ENCODE results near the gene MMP28. TPM values are rescaled to one million over a fixed set of nuclear protein-coding genes. Genes with fewer than 3 reads are reported as not detected.
A peak's percentile ranks its signal among the peaks of the same experiment; 100 is the strongest.

Gene MMP28
- total and polyA plus RNA-seq, 2 donors from 2014 or later, result 4.5 to 10.3 TPM

- peaks cover 4 to 8% (median 4%) of the 10 kb centered on the region in 3 donors for H3K4me1 ChIP-seq (ENCODE audit: control insufficient read depth in 2 of 3, insufficient read depth in 2 of 3, low read depth in 1 of 3, low read length in 3 of 3)
- no peak for TF ChIP-seq CTCF (IDR thresholded peaks at IDR 0.05; ENCODE audit: borderline replicate concordance, extremely low read depth, insufficient read depth)
- FAIRE-seq, result no peak
- DNase-seq, result no peak
- H3K36me3 ChIP-seq (ENCODE audit: control insufficient read depth in 2 of 3, insufficient read depth in 3 of 3, low read length in 3 of 3), result peaks cover 6 to 26% (median 21%) of the 10 kb centered on the region in 3 donors
- no peaks in the 10 kb centered on the region for H3K27me3 ChIP-seq (ENCODE audit: control insufficient read depth, insufficient read depth, low read length)
- H3K27ac ChIP-seq (ENCODE audit: low read depth in 2 of 2, low read length in 2 of 2), result no peak overlapping the region
- no peak overlapping the region for H3K4me3 ChIP-seq (ENCODE audit: low read length in 3 of 3)
- intact Hi-C loops (cut with DNase I), result no loop called here
- no peak overlapping the region for H3K9ac ChIP-seq (ENCODE audit: low read length in 3 of 3)
- no peaks in the 10 kb centered on the region for H3K9me3 ChIP-seq (ENCODE audit: control insufficient read depth in 2 of 3, insufficient read depth in 1 of 3, low read length in 3 of 3)
Observed at GRCh38 chr17:35723735-35724134, 71.7 kb downstream of the MMP28 start.

- Histone ChIP-seq H3K27ac (ENCODE audit: low read depth in 2 of 2, low read length in 2 of 2) (peak overlapping the region in 1 of 2 donors; percentile 5), H3K4me3 (ENCODE audit: low read length in 3 of 3) (no peak overlapping the region), H3K36me3 (ENCODE audit: control insufficient read depth in 2 of 3, insufficient read depth in 3 of 3, low read length in 3 of 3) (peaks cover 0 to 11% (median 8%) of the 10 kb centered on the region in 3 donors), H3K9me3 (ENCODE audit: control insufficient read depth in 2 of 3, insufficient read depth in 1 of 3, low read length in 3 of 3) (no peaks in the 10 kb centered on the region), H3K4me1 (ENCODE audit: control insufficient read depth in 2 of 3, insufficient read depth in 2 of 3, low read depth in 1 of 3, low read length in 3 of 3) (peaks cover 0 to 19% (median 16%) of the 10 kb centered on the region in 3 donors), H3K27me3 (ENCODE audit: control insufficient read depth, insufficient read depth, low read length) (no peaks in the 10 kb centered on the region), H3K9ac (ENCODE audit: low read length in 3 of 3) (no peak overlapping the region)
- no peak for FAIRE-seq
- no peak for DNase-seq
- TF ChIP-seq CTCF (IDR thresholded peaks at IDR 0.05; ENCODE audit: borderline replicate concordance, extremely low read depth, insufficient read depth), result no peak
- intact Hi-C loops (cut with DNase I), result no loop called here
Observed at GRCh38 chr17:35717475-35717874, 78.0 kb downstream of the MMP28 start.

GRCh38 chr17:35716897-35717465, 78.5 kb downstream of the MMP28 start:
- DNase-seq (no peak), FAIRE-seq (no peak)
- intact Hi-C loops (cut with DNase I), result no loop called here
- H3K4me1 ChIP-seq (ENCODE audit: control insufficient read depth in 2 of 3, insufficient read depth in 2 of 3, low read depth in 1 of 3, low read length in 3 of 3), result peaks cover 0 to 19% (median 16%) of the 10 kb centered on the region in 3 donors
- peaks cover 0 to 11% (median 8%) of the 10 kb centered on the region in 3 donors for H3K36me3 ChIP-seq (ENCODE audit: control insufficient read depth in 2 of 3, insufficient read depth in 3 of 3, low read length in 3 of 3)
- H3K9me3 ChIP-seq (ENCODE audit: control insufficient read depth in 2 of 3, insufficient read depth in 1 of 3, low read length in 3 of 3), result no peaks in the 10 kb centered on the region
- H3K27me3 ChIP-seq (ENCODE audit: control insufficient read depth, insufficient read depth, low read length), result no peaks in the 10 kb centered on the region
- H3K27ac ChIP-seq (ENCODE audit: low read depth in 2 of 2, low read length in 2 of 2), result no peak overlapping the region
- no peak overlapping the region for H3K4me3 ChIP-seq (ENCODE audit: low read length in 3 of 3)
- H3K9ac ChIP-seq (ENCODE audit: low read length in 3 of 3), result no peak overlapping the region
- TF ChIP-seq CTCF (IDR thresholded peaks at IDR 0.05; ENCODE audit: borderline replicate concordance, extremely low read depth, insufficient read depth), result no peak

- Histone ChIP-seq H3K9ac (ENCODE audit: low read length in 3 of 3) (no peak overlapping the region), H3K4me3 (ENCODE audit: low read length in 3 of 3) (no peak overlapping the region), H3K36me3 (ENCODE audit: control insufficient read depth in 2 of 3, insufficient read depth in 3 of 3, low read length in 3 of 3) (peaks cover 0 to 11% (median 5%) of the 10 kb centered on the region in 3 donors), H3K27me3 (ENCODE audit: control insufficient read depth, insufficient read depth, low read length) (no peaks in the 10 kb centered on the region), H3K4me1 (ENCODE audit: control insufficient read depth in 2 of 3, insufficient read depth in 2 of 3, low read depth in 1 of 3, low read length in 3 of 3) (peaks cover 0 to 19% (median 16%) of the 10 kb centered on the region in 3 donors), H3K27ac (ENCODE audit: low read depth in 2 of 2, low read length in 2 of 2) (no peak overlapping the region), H3K9me3 (ENCODE audit: control insufficient read depth in 2 of 3, insufficient read depth in 1 of 3, low read length in 3 of 3) (no peaks in the 10 kb centered on the region)
- TF ChIP-seq CTCF (IDR thresholded peaks at IDR 0.05; ENCODE audit: borderline replicate concordance, extremely low read depth, insufficient read depth), result no peak
- intact Hi-C loops (cut with DNase I), result no loop called here
- no peak for DNase-seq
- no peak for FAIRE-seq
Observed at GRCh38 chr17:35716173-35716572, 79.3 kb downstream of the MMP28 start.

Data from kidney (tissue), 14 donors.